ENCODE results near the gene ADGRV1.

ADGRV1 gene

DNA sequence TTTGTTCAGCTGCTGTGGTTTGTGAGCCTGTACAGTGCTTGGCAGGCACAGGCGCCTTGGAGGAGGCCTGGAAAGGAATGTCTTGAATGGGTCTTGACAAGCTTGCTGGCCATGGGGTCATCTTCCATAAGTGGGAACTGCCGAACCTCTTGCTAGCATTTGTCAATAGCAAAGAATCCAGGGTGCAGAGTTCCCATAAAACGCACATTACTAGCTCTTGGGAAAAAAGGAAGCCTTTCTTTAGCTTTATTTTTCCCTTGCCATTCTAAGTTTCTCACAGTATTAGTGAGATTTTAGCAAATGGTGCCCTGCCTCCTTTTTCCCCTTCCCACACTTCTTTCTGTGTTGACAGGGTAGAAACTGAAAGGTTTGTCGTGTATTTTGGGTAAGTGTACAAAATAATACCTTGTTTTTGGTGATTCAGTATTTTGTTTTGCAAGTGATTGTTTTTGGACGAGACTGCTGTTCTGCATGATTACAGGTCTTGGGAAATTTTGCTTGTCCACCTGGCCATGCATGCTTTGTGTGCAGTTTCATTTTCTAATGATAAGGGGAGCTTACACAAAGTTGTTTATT lies 82.0 kb downstream of the ADGRV1 start:
- no peak for TF ChIP-seq ZFX (IDR thresholded peaks at IDR 0.05; ENCODE audit: borderline replicate concordance)
- TF ChIP-seq, protein P1, sequence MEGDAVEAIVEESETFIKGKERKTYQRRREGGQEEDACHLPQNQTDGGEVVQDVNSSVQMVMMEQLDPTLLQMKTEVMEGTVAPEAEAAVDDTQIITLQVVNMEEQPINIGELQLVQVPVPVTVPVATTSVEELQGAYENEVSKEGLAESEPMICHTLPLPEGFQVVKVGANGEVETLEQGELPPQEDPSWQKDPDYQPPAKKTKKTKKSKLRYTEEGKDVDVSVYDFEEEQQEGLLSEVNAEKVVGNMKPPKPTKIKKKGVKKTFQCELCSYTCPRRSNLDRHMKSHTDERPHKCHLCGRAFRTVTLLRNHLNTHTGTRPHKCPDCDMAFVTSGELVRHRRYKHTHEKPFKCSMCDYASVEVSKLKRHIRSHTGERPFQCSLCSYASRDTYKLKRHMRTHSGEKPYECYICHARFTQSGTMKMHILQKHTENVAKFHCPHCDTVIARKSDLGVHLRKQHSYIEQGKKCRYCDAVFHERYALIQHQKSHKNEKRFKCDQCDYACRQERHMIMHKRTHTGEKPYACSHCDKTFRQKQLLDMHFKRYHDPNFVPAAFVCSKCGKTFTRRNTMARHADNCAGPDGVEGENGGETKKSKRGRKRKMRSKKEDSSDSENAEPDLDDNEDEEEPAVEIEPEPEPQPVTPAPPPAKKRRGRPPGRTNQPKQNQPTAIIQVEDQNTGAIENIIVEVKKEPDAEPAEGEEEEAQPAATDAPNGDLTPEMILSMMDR (IDR thresholded peaks at IDR 0.05): no peak

DNA sequence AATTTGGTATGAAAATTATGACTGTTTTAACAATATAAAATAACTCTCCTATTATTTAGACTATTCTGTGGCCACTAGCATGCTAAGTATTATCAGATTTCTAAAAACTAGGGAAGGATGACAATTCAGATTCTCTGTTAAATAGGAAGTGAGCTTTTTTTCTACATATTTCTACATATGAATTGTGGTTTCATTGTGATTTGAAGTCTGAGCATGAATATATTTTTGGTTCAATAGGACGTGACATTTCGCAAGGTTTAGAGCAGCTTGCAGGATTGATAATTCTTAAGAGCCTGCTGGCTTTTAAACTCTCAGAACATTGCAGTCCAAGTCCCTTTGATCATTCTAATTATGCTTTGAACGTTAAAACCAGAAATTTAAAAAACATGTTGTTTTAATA lies 82.9 kb downstream of the ADGRV1 start:
- TF ChIP-seq, protein P1 (IDR thresholded peaks at IDR 0.05): no peak
- TF ChIP-seq ZFX (IDR thresholded peaks at IDR 0.05; ENCODE audit: borderline replicate concordance): no peak
- no peak overlapping the region for H3K27ac ChIP-seq

More for the DNA sequence above, 82.0 kb downstream of the ADGRV1 start:
- H3K27ac ChIP-seq: no peak overlapping the region

DNA sequence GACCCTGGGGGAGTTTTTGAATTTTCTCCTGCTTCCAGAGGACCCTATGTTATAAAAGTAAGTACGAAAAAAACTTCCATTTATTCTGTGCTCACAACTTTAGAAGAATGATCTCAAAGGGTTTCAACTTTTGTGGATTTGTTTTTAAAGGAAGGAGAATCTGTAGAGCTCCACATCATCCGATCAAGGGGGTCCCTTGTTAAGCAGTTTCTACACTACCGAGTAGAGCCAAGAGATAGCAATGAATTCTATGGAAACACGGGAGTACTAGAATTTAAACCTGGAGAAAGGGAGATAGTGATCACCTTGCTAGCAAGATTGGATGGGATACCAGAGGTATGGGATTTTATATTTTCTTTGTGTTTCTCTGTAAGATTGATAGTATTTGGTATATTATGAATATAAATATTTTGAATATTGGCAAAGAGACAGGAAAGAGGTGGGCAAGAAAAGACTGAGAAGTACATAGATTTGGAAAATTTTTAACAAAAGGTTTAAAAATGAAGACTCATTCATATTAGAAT lies 84.2 kb downstream of the ADGRV1 start:
- TF ChIP-seq ZFX (IDR thresholded peaks at IDR 0.05; ENCODE audit: borderline replicate concordance): no peak
- TF ChIP-seq, protein P1 (IDR thresholded peaks at IDR 0.05): no peak
- no peak overlapping the region for H3K27ac ChIP-seq

DNA sequence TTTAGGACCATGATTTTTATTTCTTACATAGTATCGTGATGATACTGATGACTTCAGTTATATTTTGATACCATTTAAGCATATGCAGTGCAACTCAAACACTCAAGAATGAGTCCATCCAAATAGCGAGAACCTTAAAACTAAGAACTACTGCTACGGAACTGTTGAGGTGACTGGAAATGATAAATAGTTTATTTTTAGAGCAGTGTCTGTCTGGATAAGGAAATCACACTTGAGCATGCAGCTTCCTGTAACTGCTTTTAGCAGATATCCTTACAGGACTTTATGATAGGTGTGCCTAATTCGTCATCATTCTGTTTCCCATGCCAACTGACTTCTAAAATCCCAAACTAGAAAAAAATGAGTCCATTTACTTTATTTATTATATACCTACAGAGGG lies 85.5 kb downstream of the ADGRV1 start:
- H3K27ac ChIP-seq: no peak overlapping the region
- TF ChIP-seq, protein P1 (IDR thresholded peaks at IDR 0.05): no peak
- TF ChIP-seq ZFX (IDR thresholded peaks at IDR 0.05; ENCODE audit: borderline replicate concordance): no peak

DNA sequence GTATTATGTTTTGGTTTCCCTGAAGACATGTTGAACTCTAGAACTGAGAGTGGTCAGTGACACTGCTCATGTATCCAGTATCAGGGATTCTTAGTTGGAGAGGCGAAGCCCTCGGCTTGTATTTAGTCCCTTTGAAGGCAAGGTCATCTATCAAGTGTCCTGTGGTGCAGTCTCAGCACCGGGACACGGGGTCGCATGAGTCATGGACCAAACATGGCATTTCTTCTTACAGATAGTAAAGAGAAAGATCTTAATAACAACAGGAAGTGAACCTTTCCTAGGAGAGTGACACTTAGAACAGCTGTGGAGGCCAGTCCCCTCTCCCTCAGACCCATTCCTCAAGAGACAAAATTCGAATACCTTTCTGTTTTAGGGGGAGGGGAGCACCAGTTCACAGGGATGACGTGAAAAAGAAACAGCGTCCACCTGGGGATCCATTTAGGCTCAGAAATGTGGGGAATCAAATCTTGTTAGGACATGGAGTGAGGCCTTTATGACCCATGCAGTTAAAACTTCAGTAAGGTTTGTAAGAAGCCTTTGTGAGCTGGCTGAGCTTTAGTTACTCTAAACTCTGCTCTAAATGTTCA lies 86.5 kb downstream of the ADGRV1 start:
- TF ChIP-seq ZFX (IDR thresholded peaks at IDR 0.05; ENCODE audit: borderline replicate concordance): no peak
- TF ChIP-seq, protein P1 (IDR thresholded peaks at IDR 0.05): no peak
- H3K27ac ChIP-seq: no peak overlapping the region

DNA sequence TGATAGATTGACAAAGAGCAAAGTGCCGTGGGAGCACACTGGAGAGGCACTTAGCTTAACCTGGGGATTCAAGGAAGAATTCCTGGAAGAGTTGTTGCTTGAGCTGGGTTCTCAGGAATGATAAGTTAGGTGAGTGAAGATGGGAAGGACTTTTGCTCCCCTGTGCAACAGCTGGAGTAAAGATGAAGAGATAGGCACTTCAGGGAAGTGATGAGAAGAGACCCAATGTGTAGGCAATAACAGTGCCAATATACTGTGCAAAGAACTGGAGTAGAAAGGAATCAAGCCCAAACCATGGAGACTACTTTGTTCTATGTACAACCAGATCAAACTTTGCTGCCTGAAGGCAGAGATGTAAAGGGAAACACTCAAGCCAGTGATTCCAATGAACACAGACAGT lies 92.2 kb downstream of the ADGRV1 start:
- no peak overlapping the region for H3K27ac ChIP-seq
- TF ChIP-seq ZFX (IDR thresholded peaks at IDR 0.05; ENCODE audit: borderline replicate concordance): no peak
- TF ChIP-seq, protein P1 (IDR thresholded peaks at IDR 0.05): no peak

DNA sequence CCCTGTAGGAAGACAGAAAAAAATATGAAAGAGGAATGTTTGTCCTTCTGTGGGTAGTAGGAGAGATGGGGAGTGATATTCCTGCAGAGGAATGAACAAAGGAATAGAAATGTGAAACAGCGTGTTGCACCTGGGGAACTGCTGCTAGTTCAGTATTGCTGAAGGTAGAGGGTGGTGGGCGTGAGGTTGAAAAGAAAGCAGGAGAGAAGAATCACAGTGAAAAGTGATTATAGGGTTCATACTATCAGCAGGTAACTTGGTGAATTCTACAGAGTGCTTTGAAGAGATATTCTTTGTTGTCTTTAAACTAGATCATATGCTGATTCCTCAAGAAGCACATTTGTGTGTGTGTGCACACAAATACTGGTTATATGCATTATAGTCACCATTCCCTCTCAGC lies 95.6 kb downstream of the ADGRV1 start:
- no peak overlapping the region for H3K27ac ChIP-seq
- TF ChIP-seq, protein P1 (IDR thresholded peaks at IDR 0.05): no peak
- TF ChIP-seq ZFX (IDR thresholded peaks at IDR 0.05; ENCODE audit: borderline replicate concordance): no peak

Data from 22Rv1 (cell line).